ENCODE measurements around the gene RPP40. TPM values are rescaled to one million over a fixed set of nuclear protein-coding genes. Genes with fewer than 3 reads are reported as not detected.

The RPP40 gene
- total RNA-seq, 1 donor from 2014 or later: 8.5 TPM

- peak overlapping the region; percentile 62 for H3K4me3 ChIP-seq (ENCODE audit: low read depth, low read length)
- no peak for TF ChIP-seq CTCF (conservative IDR thresholded peaks at IDR 0.05; ENCODE audit: low read depth, low read length)
- DNase-seq (ENCODE audit: low read depth): no peak
Measured at GRCh38 chr6:5004373-5005037, 668 bp upstream of the RPP40 start.

GRCh38 chr6:4999586-4999985 lies 4.3 kb downstream of the RPP40 start:
- H3K4me3 ChIP-seq (ENCODE audit: low read depth, low read length): no peak overlapping the region
- no peak for TF ChIP-seq CTCF (conservative IDR thresholded peaks at IDR 0.05; ENCODE audit: low read depth, low read length)
- DNase-seq (ENCODE audit: low read depth): no peak

GRCh38 chr6:4997862-4998261 lies 6.0 kb downstream of the RPP40 start:
- DNase-seq (ENCODE audit: low read depth): no peak

GRCh38 chr6:4994741-4995140 lies 9.1 kb downstream of the RPP40 start:
- DNase-seq (ENCODE audit: low read depth): no peak
- no peak overlapping the region for H3K4me3 ChIP-seq (ENCODE audit: low read depth, low read length)
- TF ChIP-seq CTCF (conservative IDR thresholded peaks at IDR 0.05; ENCODE audit: low read depth, low read length): no peak

More at GRCh38 chr6:4997862-4998261, 6.0 kb downstream of the RPP40 start:
- no peak overlapping the region for H3K4me3 ChIP-seq (ENCODE audit: low read depth, low read length)
- no peak for TF ChIP-seq CTCF (conservative IDR thresholded peaks at IDR 0.05; ENCODE audit: low read depth, low read length)

- TF ChIP-seq CTCF (conservative IDR thresholded peaks at IDR 0.05; ENCODE audit: low read depth, low read length): no peak
- DNase-seq (ENCODE audit: low read depth): no peak
- no peak overlapping the region for H3K4me3 ChIP-seq (ENCODE audit: low read depth, low read length)
Measured at GRCh38 chr6:4987432-4987831, 16.4 kb downstream of the RPP40 start.

- no peak for DNase-seq (ENCODE audit: low read depth)
- H3K4me3 ChIP-seq (ENCODE audit: low read depth, low read length): no peak overlapping the region
- TF ChIP-seq CTCF (conservative IDR thresholded peaks at IDR 0.05; ENCODE audit: low read depth, low read length): no peak
Measured at GRCh38 chr6:4986999-4987398, 16.8 kb downstream of the RPP40 start.

- DNase-seq (ENCODE audit: low read depth): no peak
- TF ChIP-seq CTCF (conservative IDR thresholded peaks at IDR 0.05; ENCODE audit: low read depth, low read length): no peak
- H3K4me3 ChIP-seq (ENCODE audit: low read depth, low read length): no peak overlapping the region
Measured at GRCh38 chr6:4983322-4983721, 20.5 kb downstream of the RPP40 start.

Measured in epithelial cell of proximal tubule (primary cell).